ENCODE results near the gene GALNT1.

DNA sequence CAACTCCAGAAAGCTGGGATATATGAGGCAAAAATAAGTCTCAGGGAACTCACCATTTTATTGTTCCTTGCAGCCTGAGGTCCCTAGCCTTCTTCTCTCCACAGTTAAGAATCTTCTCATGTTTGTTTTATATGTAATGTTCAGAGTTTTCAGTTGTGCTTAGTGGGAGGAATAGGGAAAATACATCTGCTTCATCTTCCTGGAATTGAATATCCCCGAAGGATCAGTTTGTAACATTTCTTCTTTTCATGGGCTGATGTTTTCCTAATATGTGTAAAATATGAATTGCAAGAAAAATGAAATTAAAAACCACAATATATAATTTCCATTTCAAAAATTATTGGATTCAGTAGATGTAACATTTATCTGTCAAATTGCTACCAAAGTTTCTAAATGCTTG, 8.0 kb downstream of the GALNT1 start:
- no peak for TF ChIP-seq CTCF (IDR thresholded peaks at IDR 0.05)
- TF ChIP-seq POLR2A (IDR thresholded peaks at IDR 0.05): no peak
- TF ChIP-seq POLR2AphosphoS5 (IDR thresholded peaks at IDR 0.05): no peak
- TF ChIP-seq EP300 (IDR thresholded peaks at IDR 0.05): no peak

Measured in gastroesophageal sphincter (tissue), 3 donors.